GM18502 (cell line): ENCODE data around the gene SGF29.
"Not testable (repeated sequence)": the region's sequence is repeated elsewhere in the genome, so short reads cannot be mapped to it uniquely, and the experiment has no call there.

Experiments
- ATAC-seq: cut with Tn5 transposase; IDR thresholded peaks from one replicate; pipeline ENCODE4 v1.9.1; 2021; ENCODE audit warnings: mild to moderate bottlenecking; ENCODE audit not compliant: unreplicated experiment, poor library complexity

SGF29 gene

GRCh38 chr16:28561557-28562187, 8.0 kb downstream of the SGF29 start:
- ATAC-seq: no peak

- no peak for ATAC-seq
Measured at GRCh38 chr16:28562199-28562598, 8.5 kb downstream of the SGF29 start.

- ATAC-seq: no peak
Measured at GRCh38 chr16:28563218-28563617, 9.5 kb downstream of the SGF29 start.

- ATAC-seq: not testable (repeated sequence)
Measured at GRCh38 chr16:28566233-28566925, 12.7 kb downstream of the SGF29 start.

GRCh38 chr16:28567292-28567691, 13.6 kb downstream of the SGF29 start:
- ATAC-seq: no peak

- no peak for ATAC-seq
Measured at GRCh38 chr16:28569021-28569420, 15.3 kb downstream of the SGF29 start.

- no peak for ATAC-seq
Measured at GRCh38 chr16:28569968-28570752, 16.4 kb downstream of the SGF29 start.

- ATAC-seq: no peak
Measured at GRCh38 chr16:28572696-28573510, 19.2 kb downstream of the SGF29 start.

GRCh38 chr16:28573738-28574718, 20.3 kb downstream of the SGF29 start:
- ATAC-seq: no peak

- no peak for ATAC-seq
Measured at GRCh38 chr16:28574925-28575324, 21.2 kb downstream of the SGF29 start.

- no peak for ATAC-seq
Measured at GRCh38 chr16:28575446-28576109, 21.9 kb downstream of the SGF29 start.

- ATAC-seq: no peak
Measured at GRCh38 chr16:28580726-28581315, 27.1 kb downstream of the SGF29 start.

GRCh38 chr16:28585674-28586073, 32.0 kb downstream of the SGF29 start:
- ATAC-seq: no peak

- no peak for ATAC-seq
Measured at GRCh38 chr16:28586466-28586865, 32.7 kb downstream of the SGF29 start.

GRCh38 chr16:28587386-28587785, 33.7 kb downstream of the SGF29 start:
- ATAC-seq: no peak

GRCh38 chr16:28589069-28589468, 35.3 kb downstream of the SGF29 start:
- no peak for ATAC-seq

GRCh38 chr16:28589930-28590329, 36.2 kb downstream of the SGF29 start:
- ATAC-seq: no peak
